ENCODE results near the gene CREBBP.

The CREBBP gene

GRCh38 chr16:3761375-3762106 is 119.0 kb downstream of the CREBBP start:
- no peak for DNase-seq (ENCODE audit: low read depth)
- no peak for TF ChIP-seq CTCF (IDR thresholded peaks at IDR 0.05; ENCODE audit: low read depth, low read length, missing control alignments)
- no peak overlapping the region for H3K4me3 ChIP-seq (ENCODE audit: low read depth, low read length)

GRCh38 chr16:3760518-3760917 is 120.0 kb downstream of the CREBBP start:
- no peak overlapping the region for H3K4me3 ChIP-seq (ENCODE audit: low read depth, low read length)
- no peak for DNase-seq (ENCODE audit: low read depth)
- no peak for TF ChIP-seq CTCF (IDR thresholded peaks at IDR 0.05; ENCODE audit: low read depth, low read length, missing control alignments)

GRCh38 chr16:3759736-3760135 is 120.8 kb downstream of the CREBBP start:
- no peak overlapping the region for H3K4me3 ChIP-seq (ENCODE audit: low read depth, low read length)
- no peak for DNase-seq (ENCODE audit: low read depth)
- TF ChIP-seq CTCF (IDR thresholded peaks at IDR 0.05; ENCODE audit: low read depth, low read length, missing control alignments), result no peak

GRCh38 chr16:3756113-3756512 is 124.4 kb downstream of the CREBBP start:
- no peak for TF ChIP-seq CTCF (IDR thresholded peaks at IDR 0.05; ENCODE audit: low read depth, low read length, missing control alignments)
- no peak for DNase-seq (ENCODE audit: low read depth)
- no peak overlapping the region for H3K4me3 ChIP-seq (ENCODE audit: low read depth, low read length)

GRCh38 chr16:3755249-3755648 is 125.3 kb downstream of the CREBBP start:
- H3K4me3 ChIP-seq (ENCODE audit: low read depth, low read length), result no peak overlapping the region
- TF ChIP-seq CTCF (IDR thresholded peaks at IDR 0.05; ENCODE audit: low read depth, low read length, missing control alignments), result no peak
- DNase-seq (ENCODE audit: low read depth), result no peak

- no peak for DNase-seq (ENCODE audit: low read depth)
- H3K4me3 ChIP-seq (ENCODE audit: low read depth, low read length), result no peak overlapping the region
- TF ChIP-seq CTCF (IDR thresholded peaks at IDR 0.05; ENCODE audit: low read depth, low read length, missing control alignments), result no peak
These were observed 125.7 kb downstream of the CREBBP start for GRCh38 chr16:3754772-3755171.

- H3K4me3 ChIP-seq (ENCODE audit: low read depth, low read length), result no peak overlapping the region
- DNase-seq (ENCODE audit: low read depth), result no peak
- no peak for TF ChIP-seq CTCF (IDR thresholded peaks at IDR 0.05; ENCODE audit: low read depth, low read length, missing control alignments)
These were observed 126.3 kb downstream of the CREBBP start for GRCh38 chr16:3754081-3754703.
